ENCODE results near the gene STARD7.
"Not testable (repeated sequence)": the region's sequence is repeated elsewhere in the genome, so short reads cannot be mapped to it uniquely, and the experiment has no call there.

The STARD7 gene

GRCh38 chr2:96142217-96143113 is 66.2 kb downstream of the STARD7 start:
- DNase-seq (ENCODE audit: low read depth, low spot score) = no peak
- TF ChIP-seq EZH2 (IDR thresholded peaks at IDR 0.05) (no peak), FOXP2 (optimal IDR thresholded peaks at IDR 0.05; ENCODE audit: control extremely low read depth, extremely low read length, insufficient read depth) (no peak), POLR2AphosphoS5 (IDR thresholded peaks at IDR 0.05; ENCODE audit: borderline replicate concordance, low read depth, low read length) (no peak)
- Histone ChIP-seq H3K27ac (no peak overlapping the region), H3K36me3 (ENCODE audit: insufficient read depth, low read length) (no peaks in the 10 kb centered on the region), H3K9me3 (ENCODE audit: low read depth, low read length) (no peaks in the 10 kb centered on the region), H3K4me3 (no peak overlapping the region), H3K9ac (ENCODE audit: insufficient read length) (no peak overlapping the region)

- H3K9ac ChIP-seq (ENCODE audit: insufficient read length); H3K27ac ChIP-seq; DNase-seq (ENCODE audit: low read depth, low spot score); H3K9me3 ChIP-seq (ENCODE audit: low read depth, low read length); H3K4me3 ChIP-seq; H3K36me3 ChIP-seq (ENCODE audit: insufficient read depth, low read length): not testable (repeated sequence)
These were observed 67.0 kb downstream of the STARD7 start for GRCh38 chr2:96141624-96141967.

GRCh38 chr2:96140941-96141623 is 67.5 kb downstream of the STARD7 start:
- Histone ChIP-seq H3K9me3 (ENCODE audit: low read depth, low read length) (no peaks in the 10 kb centered on the region), H3K4me3 (no peak overlapping the region), H3K36me3 (ENCODE audit: insufficient read depth, low read length) (no peaks in the 10 kb centered on the region), H3K27ac (no peak overlapping the region), H3K9ac (ENCODE audit: insufficient read length) (no peak overlapping the region)
- no peak for DNase-seq (ENCODE audit: low read depth, low spot score)
- TF ChIP-seq EZH2 (IDR thresholded peaks at IDR 0.05) (no peak), FOXP2 (optimal IDR thresholded peaks at IDR 0.05; ENCODE audit: control extremely low read depth, extremely low read length, insufficient read depth) (no peak), POLR2AphosphoS5 (IDR thresholded peaks at IDR 0.05; ENCODE audit: borderline replicate concordance, low read depth, low read length) (no peak)

- Histone ChIP-seq H3K36me3 (ENCODE audit: insufficient read depth, low read length) (no peaks in the 10 kb centered on the region), H3K9ac (ENCODE audit: insufficient read length) (no peak overlapping the region), H3K27ac (no peak overlapping the region), H3K9me3 (ENCODE audit: low read depth, low read length) (no peaks in the 10 kb centered on the region), H3K4me3 (no peak overlapping the region)
- DNase-seq (ENCODE audit: low read depth, low spot score) = no peak
- TF ChIP-seq POLR2AphosphoS5 (IDR thresholded peaks at IDR 0.05; ENCODE audit: borderline replicate concordance, low read depth, low read length) (no peak), EZH2 (IDR thresholded peaks at IDR 0.05) (no peak), FOXP2 (optimal IDR thresholded peaks at IDR 0.05; ENCODE audit: control extremely low read depth, extremely low read length, insufficient read depth) (no peak)
These were observed 69.4 kb downstream of the STARD7 start for GRCh38 chr2:96139181-96139758.

- no peak within 1 kb of the TSS for H3K27ac ChIP-seq
- no peak for DNase-seq (ENCODE audit: low read depth, low spot score)
- H3K9ac ChIP-seq (ENCODE audit: insufficient read length) = no peak within 1 kb of the TSS
- no peak for TF ChIP-seq FOXP2 (optimal IDR thresholded peaks at IDR 0.05; ENCODE audit: control extremely low read depth, extremely low read length, insufficient read depth)
- no peak for TF ChIP-seq EZH2 (IDR thresholded peaks at IDR 0.05)
- no peak for TF ChIP-seq POLR2AphosphoS5 (IDR thresholded peaks at IDR 0.05; ENCODE audit: borderline replicate concordance, low read depth, low read length)
- H3K4me3 ChIP-seq = no peak within 1 kb of the TSS
- no peaks in the 10 kb centered on the region for H3K36me3 ChIP-seq (ENCODE audit: insufficient read depth, low read length)
- H3K9me3 ChIP-seq (ENCODE audit: low read depth, low read length) = no peaks in the 10 kb centered on the region
These were observed 70.2 kb downstream of the STARD7 start, which contains the start of gene ASTL for GRCh38 chr2:96138179-96139145. Gene ASTL, minus strand, starts transcription at chr2:96138502. Its CDS starts 66 bp downstream, at chr2:96138436.

GRCh38 chr2:96137321-96138178 is 71.1 kb downstream of the STARD7 start:
- H3K4me3 ChIP-seq = no peak overlapping the region
- no peak for DNase-seq (ENCODE audit: low read depth, low spot score)
- TF ChIP-seq EZH2 (IDR thresholded peaks at IDR 0.05) (no peak), POLR2AphosphoS5 (IDR thresholded peaks at IDR 0.05; ENCODE audit: borderline replicate concordance, low read depth, low read length) (no peak), FOXP2 (optimal IDR thresholded peaks at IDR 0.05; ENCODE audit: control extremely low read depth, extremely low read length, insufficient read depth) (no peak)
- H3K27ac ChIP-seq = no peak overlapping the region
- H3K9me3 ChIP-seq (ENCODE audit: low read depth, low read length) = no peaks in the 10 kb centered on the region
- H3K9ac ChIP-seq (ENCODE audit: insufficient read length) = no peak overlapping the region
- H3K36me3 ChIP-seq (ENCODE audit: insufficient read depth, low read length) = no peaks in the 10 kb centered on the region

- TF ChIP-seq FOXP2 (optimal IDR thresholded peaks at IDR 0.05; ENCODE audit: control extremely low read depth, extremely low read length, insufficient read depth) (no peak), POLR2AphosphoS5 (IDR thresholded peaks at IDR 0.05; ENCODE audit: borderline replicate concordance, low read depth, low read length) (no peak), EZH2 (IDR thresholded peaks at IDR 0.05) (no peak)
- H3K9me3 ChIP-seq (ENCODE audit: low read depth, low read length) = no peaks in the 10 kb centered on the region
- H3K4me3 ChIP-seq = no peak overlapping the region
- DNase-seq (ENCODE audit: low read depth, low spot score) = no peak
- H3K27ac ChIP-seq = no peak overlapping the region
- no peaks in the 10 kb centered on the region for H3K36me3 ChIP-seq (ENCODE audit: insufficient read depth, low read length)
- H3K9ac ChIP-seq (ENCODE audit: insufficient read length) = no peak overlapping the region
These were observed 72.4 kb downstream of the STARD7 start for GRCh38 chr2:96136129-96136720.

Data from SK-N-MC (cell line).